HepG2 (cell line): ENCODE results near the gene PRKAR1B.

Source experiments
- ASH2L ChIP-seq: fragments of 300-600, 200-600 bp; sonication (generic); IDR thresholded peaks from 2 replicates; pipeline ENCODE4 v1.7.0; 2017; ENCODE audit warnings: low read depth, mild to moderate bottlenecking, moderate library complexity, mixed read lengths, low read length; ENCODE audit not compliant: insufficient read length
- CTCF ChIP-seq: sonication (generic); formaldehyde crosslinking; IDR thresholded peaks from 2 replicates; pipeline ENCODE4 v1.5.0; 2020; ENCODE audit warnings: mild to moderate bottlenecking, missing genetic modification reagents, moderate library complexity
- ELF4 ChIP-seq: sonication (generic); formaldehyde crosslinking; IDR thresholded peaks from 2 replicates; pipeline ENCODE4 v1.5.0; 2020; ENCODE audit warnings: missing genetic modification reagents, mild to moderate bottlenecking, moderate library complexity, borderline replicate concordance
- EP300 ChIP-seq, 3 experiments: sonication (generic) in 1 of 3; formaldehyde crosslinking in 1 of 3; IDR thresholded peaks; 2 replicates each; pipeline versions ENCODE4 v1.5.1 to v1.6.1; 2011 to 2020; ENCODE audit warnings: low read depth in 2 of 3, low read length in 2 of 3, borderline replicate concordance in 1 of 3, improper control_type of control experiment in 1 of 3, mild to moderate bottlenecking in 1 of 3, missing genetic modification reagents in 1 of 3, moderate library complexity in 1 of 3
- FOXK2 ChIP-seq: fragments of 450-650 bp; IDR thresholded peaks from 2 replicates; pipeline ENCODE4 v1.6.1; 2016
- HOXA9 ChIP-seq: sonication (generic); formaldehyde crosslinking; IDR thresholded peaks from 2 replicates; pipeline ENCODE4 v1.8.1; 2022; ENCODE audit warnings: missing genetic modification reagents, mild to moderate bottlenecking, moderate library complexity, borderline replicate concordance
- POLR2AphosphoS5 ChIP-seq: IDR thresholded peaks from 2 replicates; pipeline ENCODE4 v1.6.1; 2012; ENCODE audit warnings: low read depth, low read length
- SALL2 ChIP-seq: sonication (generic); formaldehyde crosslinking; IDR thresholded peaks from 2 replicates; pipeline ENCODE4 v1.8.1; 2023; ENCODE audit warnings: mild to moderate bottlenecking, missing genetic modification reagents, inconsistent platforms
- SRSF9 ChIP-seq: fragments of 200-400 bp; formaldehyde crosslinking; IDR thresholded peaks from 2 replicates; pipeline ENCODE4 v1.6.1; 2018; ENCODE audit warnings: borderline replicate concordance, mild to moderate bottlenecking, low read depth, low read length; ENCODE audit not compliant: insufficient read depth, poor library complexity, severe bottlenecking
- ZNF710 ChIP-seq: sonication (generic); formaldehyde crosslinking; IDR thresholded peaks from 2 replicates; pipeline ENCODE4 v1.5.0; 2020; ENCODE audit warnings: mild to moderate bottlenecking, missing genetic modification reagents, borderline replicate concordance
- TF ChIP-seq, protein P1 (sequence below): sonication (generic); formaldehyde crosslinking; IDR thresholded peaks from 2 replicates; pipeline ENCODE4 v1.4.0; 2020; ENCODE audit warnings: missing genetic modification reagents
- TF ChIP-seq, protein P2 (sequence below): sonication (generic); formaldehyde crosslinking; IDR thresholded peaks from 2 replicates; pipeline ENCODE4 v1.4.0; 2020; ENCODE audit warnings: missing genetic modification reagents

- no peak for TF ChIP-seq CTCF (CRISPR knock-in tag)
- TF ChIP-seq POLR2AphosphoS5, result no peak
- no peak for TF ChIP-seq FOXK2
- TF ChIP-seq EP300 (IDR thresholded peaks at IDR 0.05; ENCODE audit: low read depth in 2 of 2, low read length in 2 of 2), result no peak
- no peak for TF ChIP-seq EP300 (CRISPR knock-in tag; IDR thresholded peaks at IDR 0.05; ENCODE audit: borderline replicate concordance)
- no peak for TF ChIP-seq ZNF710 (CRISPR knock-in tag)
- TF ChIP-seq ELF4, result no peak
- no peak for TF ChIP-seq SALL2 (CRISPR knock-in tag)
- TF ChIP-seq, protein P1, sequence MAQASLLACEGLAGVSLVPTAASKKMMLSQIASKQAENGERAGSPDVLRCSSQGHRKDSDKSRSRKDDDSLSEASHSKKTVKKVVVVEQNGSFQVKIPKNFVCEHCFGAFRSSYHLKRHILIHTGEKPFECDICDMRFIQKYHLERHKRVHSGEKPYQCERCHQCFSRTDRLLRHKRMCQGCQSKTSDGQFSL (CRISPR knock-in tag), result no peak
- no peak for TF ChIP-seq HOXA9 (CRISPR knock-in tag)
- TF ChIP-seq SRSF9, result no peak
- TF ChIP-seq, protein P2, sequence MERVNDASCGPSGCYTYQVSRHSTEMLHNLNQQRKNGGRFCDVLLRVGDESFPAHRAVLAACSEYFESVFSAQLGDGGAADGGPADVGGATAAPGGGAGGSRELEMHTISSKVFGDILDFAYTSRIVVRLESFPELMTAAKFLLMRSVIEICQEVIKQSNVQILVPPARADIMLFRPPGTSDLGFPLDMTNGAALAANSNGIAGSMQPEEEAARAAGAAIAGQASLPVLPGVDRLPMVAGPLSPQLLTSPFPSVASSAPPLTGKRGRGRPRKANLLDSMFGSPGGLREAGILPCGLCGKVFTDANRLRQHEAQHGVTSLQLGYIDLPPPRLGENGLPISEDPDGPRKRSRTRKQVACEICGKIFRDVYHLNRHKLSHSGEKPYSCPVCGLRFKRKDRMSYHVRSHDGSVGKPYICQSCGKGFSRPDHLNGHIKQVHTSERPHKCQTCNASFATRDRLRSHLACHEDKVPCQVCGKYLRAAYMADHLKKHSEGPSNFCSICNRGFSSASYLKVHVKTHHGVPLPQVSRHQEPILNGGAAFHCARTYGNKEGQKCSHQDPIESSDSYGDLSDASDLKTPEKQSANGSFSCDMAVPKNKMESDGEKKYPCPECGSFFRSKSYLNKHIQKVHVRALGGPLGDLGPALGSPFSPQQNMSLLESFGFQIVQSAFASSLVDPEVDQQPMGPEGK (CRISPR knock-in tag), result no peak
- no peak for TF ChIP-seq ASH2L
Measured at GRCh38 chr7:573269-573932, 153.7 kb downstream of the PRKAR1B start.
